Kidney epithelial cell (primary cell): ENCODE data around the gene DYNLT4. TPM values are rescaled to one million over a fixed set of nuclear protein-coding genes. Genes with fewer than 3 reads are reported as not detected.

Experiments used
- DNase-seq: peaks from one replicate; pipeline ENCODE4 v3.0.0-alpha.2; 2010; ENCODE audit warnings: low read depth
- H3K27me3 ChIP-seq: 2 replicates; pipeline ENCODE4 v1.6.0; 2011; ENCODE audit warnings: low read length; ENCODE audit not compliant: control insufficient read depth, insufficient read depth
- H3K36me3 ChIP-seq: 2 replicates; pipeline ENCODE4 v1.5.1; 2011; ENCODE audit warnings: low read length; ENCODE audit not compliant: control insufficient read depth, insufficient read depth
- H3K4me3 ChIP-seq: 2 replicates; pipeline ENCODE4 v1.5.1; 2011; ENCODE audit warnings: low read depth, mild to moderate bottlenecking, control low read depth, low read length
- CTCF ChIP-seq: IDR thresholded peaks from 2 replicates; pipeline ENCODE4 v1.5.1; 2011; ENCODE audit warnings: mild to moderate bottlenecking, moderate library complexity, low read length, control low read depth, inconsistent platforms; ENCODE audit not compliant: insufficient read depth, poor library complexity, severe bottlenecking
- total RNA-seq: library from RNA; depleted of rRNA; stranded (reverse); fragments of >200 nt; gene quantifications from 2 replicates; pipeline ENCODE4 v1.2.3, GENCODE V29; 2015

The DYNLT4 gene
- total RNA-seq, 1 donor from 2014 or later, result 0.25 TPM

GRCh38 chr1:44778705-44779576 is 28.2 kb downstream of the DYNLT4 start:
- TF ChIP-seq CTCF, result no peak
- Histone ChIP-seq H3K27me3 (no peaks in the 10 kb centered on the region), H3K36me3 (peaks cover 1% of the 10 kb centered on the region), H3K4me3 (no peak overlapping the region)
- DNase-seq, result no peak

- no peak for DNase-seq
- TF ChIP-seq CTCF, result no peak
- H3K36me3 ChIP-seq, result peaks cover 1% of the 10 kb centered on the region
- no peaks in the 10 kb centered on the region for H3K27me3 ChIP-seq
- no peak overlapping the region for H3K4me3 ChIP-seq
Measured at GRCh38 chr1:44777969-44778635, 29.0 kb downstream of the DYNLT4 start.

GRCh38 chr1:44777547-44777946 is 29.6 kb downstream of the DYNLT4 start:
- Histone ChIP-seq H3K36me3 (peaks cover 1% of the 10 kb centered on the region), H3K27me3 (no peaks in the 10 kb centered on the region), H3K4me3 (no peak overlapping the region)
- no peak for DNase-seq
- TF ChIP-seq CTCF, result no peak

GRCh38 chr1:44776730-44777068 is 30.5 kb downstream of the DYNLT4 start:
- peaks cover 1% of the 10 kb centered on the region for H3K36me3 ChIP-seq
- H3K27me3 ChIP-seq, result no peaks in the 10 kb centered on the region
- no peak for TF ChIP-seq CTCF
- H3K4me3 ChIP-seq, result peak overlapping the region; percentile 80
- DNase-seq, result no peak

- H3K27me3 ChIP-seq, result no peaks in the 10 kb centered on the region
- H3K36me3 ChIP-seq, result peaks cover 1% of the 10 kb centered on the region
- DNase-seq, result no peak
- peak overlapping the region; percentile 80 for H3K4me3 ChIP-seq
- TF ChIP-seq CTCF, result no peak
Measured at GRCh38 chr1:44775930-44776729, 31.0 kb downstream of the DYNLT4 start.
